DMS53 (cell line): ENCODE results near the gene ACTN1.
"Not testable (repeated sequence)": the region's sequence is repeated elsewhere in the genome, so short reads cannot be mapped to it uniquely, and the experiment has no call there.

ENCODE experiments used
- DNase-seq: peaks from one replicate; lab custom pipeline; 2025; lab: John Stamatoyannopoulos, UW

Gene ACTN1

DNA sequence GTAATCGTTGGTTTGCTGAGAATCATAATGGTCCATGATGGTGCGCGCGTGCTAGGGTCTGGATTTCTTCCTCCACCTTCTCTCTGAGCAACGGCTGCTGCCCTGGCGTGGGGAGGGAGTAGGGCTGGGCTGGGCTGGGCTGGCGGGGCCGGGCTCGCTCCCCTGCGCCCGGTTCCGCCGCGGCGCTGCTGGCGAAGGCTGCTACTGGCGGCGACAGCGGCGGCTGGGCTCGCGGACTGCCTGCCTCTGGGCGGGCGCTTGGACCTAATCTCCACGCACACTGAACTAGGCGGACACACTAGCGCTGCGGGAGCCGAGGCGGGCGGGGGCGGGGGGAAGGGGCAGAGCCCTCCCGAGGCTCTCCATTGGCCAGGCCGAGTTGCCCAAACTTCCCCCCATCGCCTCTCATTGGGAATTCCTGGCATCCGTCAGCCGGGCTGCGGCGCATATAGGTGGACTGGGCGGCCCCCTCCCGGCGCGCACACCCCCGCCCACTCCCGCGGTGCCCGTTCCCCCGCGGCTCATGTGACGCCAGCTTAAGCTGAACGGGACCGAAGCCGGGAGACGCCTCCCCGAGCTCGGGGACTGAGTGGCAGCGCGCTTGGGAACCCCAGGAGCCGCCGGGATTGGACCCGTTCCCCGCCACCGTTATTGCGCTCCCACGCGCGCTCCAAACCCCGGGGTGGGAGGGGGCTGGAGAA, at the start of gene ACTN1:
Gene ACTN1, minus strand, starts transcription at position 282 of the 701 bp plus-strand sequence. Its CDS starts 246 bp downstream, at position 36.
- DNase-seq = peak; percentile 92

DNA sequence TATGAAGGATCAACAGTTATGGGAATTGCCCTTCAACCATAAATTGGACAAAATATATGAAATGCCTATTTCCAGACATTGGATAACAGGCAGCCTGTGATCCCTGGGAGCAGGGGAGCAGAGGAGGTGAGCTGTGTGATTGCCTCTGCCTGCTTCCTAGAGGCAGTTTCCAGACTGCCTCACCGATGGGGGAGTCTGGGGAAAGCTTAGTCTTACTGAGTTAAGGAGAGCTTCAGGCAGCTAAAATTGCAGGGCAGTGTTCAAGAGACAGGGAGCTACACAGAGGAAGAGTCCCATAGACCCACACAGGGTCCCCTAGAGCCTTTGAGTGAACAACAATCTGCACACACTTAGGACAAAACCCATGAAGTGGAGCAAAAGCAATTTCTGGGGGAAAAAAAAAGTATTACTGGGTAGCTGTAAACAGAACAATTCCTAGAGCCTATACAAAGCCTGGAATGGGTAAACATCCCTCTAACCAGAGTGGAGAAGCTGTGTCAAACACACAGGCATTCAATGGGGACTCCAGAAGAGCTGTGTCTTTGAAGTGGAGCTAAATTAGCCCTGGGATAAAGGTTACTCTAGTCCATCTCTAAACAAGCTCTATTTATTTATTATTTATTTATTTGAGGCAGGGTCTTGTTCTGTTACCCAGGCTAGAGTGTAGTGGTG, 48.3 kb upstream of the ACTN1 start:
- no peak for DNase-seq

GRCh38 chr14:69023035-69023434, 43.9 kb upstream of the ACTN1 start:
- no peak for DNase-seq

DNA sequence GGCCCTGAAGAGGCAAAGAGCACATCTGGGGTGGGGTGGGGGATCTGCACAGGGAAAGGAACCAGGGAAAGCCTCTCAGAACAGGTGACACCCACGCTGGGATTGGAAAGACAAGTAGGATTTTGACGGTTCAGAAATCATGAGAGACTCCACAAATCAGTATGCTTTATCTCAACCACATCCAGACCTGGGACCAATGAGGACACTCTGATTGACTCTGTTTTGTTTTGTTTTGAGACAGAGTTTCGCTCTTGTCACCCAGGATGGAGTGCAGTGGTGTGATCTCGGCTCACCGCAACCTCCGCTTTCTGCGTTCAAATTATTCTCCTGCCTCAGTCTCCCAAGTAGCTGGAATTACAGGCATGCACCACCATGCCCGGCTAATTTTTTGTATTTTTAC, 43.0 kb upstream of the ACTN1 start:
- DNase-seq = not testable (repeated sequence)

GRCh38 chr14:69017706-69018105, 38.6 kb upstream of the ACTN1 start:
- DNase-seq = no peak

GRCh38 chr14:69014829-69015259, 35.7 kb upstream of the ACTN1 start:
- peak; percentile 15 for DNase-seq

GRCh38 chr14:69013943-69014782, 35.1 kb upstream of the ACTN1 start:
- peak; percentile 94 for DNase-seq

- DNase-seq = no peak
Observed at GRCh38 chr14:69012256-69012953, 33.3 kb upstream of the ACTN1 start.

- DNase-seq = no peak
Observed at GRCh38 chr14:69010648-69011047, 31.5 kb upstream of the ACTN1 start.

- no peak for DNase-seq
Observed at GRCh38 chr14:69008421-69008884, 29.4 kb upstream of the ACTN1 start.

DNA sequence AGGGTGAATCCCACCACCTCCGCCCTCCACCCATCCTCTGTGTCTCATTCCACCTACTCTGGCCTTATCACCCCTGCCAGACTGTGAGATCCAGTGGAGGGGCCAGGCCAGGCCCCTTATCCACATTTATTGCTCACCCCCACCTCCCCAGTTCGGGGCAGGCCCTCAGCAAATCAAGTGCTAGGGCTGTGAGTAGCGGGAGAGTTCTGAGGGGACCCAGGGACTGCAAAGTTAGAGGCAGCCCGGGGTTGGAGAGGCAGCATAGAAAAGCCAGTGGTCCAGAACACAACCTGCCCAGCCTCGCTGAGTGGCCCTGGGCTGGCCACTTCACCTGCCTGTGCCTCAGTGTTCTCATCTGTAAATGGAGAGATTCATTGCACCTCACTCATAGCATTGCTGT, 27.2 kb upstream of the ACTN1 start:
- no peak for DNase-seq

- DNase-seq = peak; percentile 87
Observed at GRCh38 chr14:69005432-69006148, 26.5 kb upstream of the ACTN1 start.

- DNase-seq = no peak
Observed at GRCh38 chr14:69004731-69005431, 25.8 kb upstream of the ACTN1 start.

DNA sequence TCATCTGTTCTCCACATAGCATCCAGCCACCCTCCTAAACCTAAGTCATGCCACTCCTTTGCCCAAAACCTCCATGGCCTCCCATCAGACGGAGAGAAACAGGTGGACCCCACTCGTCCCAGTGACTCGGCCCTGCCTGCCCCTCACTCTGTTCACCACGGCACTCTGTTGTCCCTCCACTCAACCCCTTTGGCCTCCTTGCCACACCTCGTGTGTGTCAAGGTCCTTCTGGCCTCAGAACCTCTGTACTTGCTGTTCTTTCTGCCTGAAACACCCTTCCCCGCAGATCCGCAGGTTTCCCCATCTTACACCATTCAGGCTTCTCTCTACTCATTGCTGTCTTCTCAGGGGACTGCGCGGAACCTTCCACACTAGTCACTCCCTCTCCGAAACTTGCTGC, 24.5 kb upstream of the ACTN1 start:
- DNase-seq = no peak

DNA sequence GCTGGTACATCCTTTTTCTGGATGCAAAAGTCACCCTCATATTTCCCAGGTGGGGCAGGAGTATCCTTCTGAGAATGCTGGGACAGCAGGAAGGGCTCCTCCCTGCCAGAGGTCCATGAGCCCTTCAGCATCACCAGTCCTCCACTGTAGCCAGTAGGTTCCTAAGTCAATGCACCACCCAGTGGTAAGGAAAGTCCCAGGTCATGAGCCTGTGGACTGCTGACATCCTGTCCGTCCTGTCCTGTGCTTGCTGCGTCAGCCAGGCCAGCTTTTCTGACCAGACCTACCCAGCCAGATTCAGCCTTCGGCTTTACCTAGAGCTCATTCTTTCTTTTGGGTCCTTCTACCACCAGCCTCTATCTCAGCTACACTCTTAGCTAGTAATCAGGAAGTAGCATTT, 23.0 kb upstream of the ACTN1 start:
- DNase-seq = peak; percentile 31

GRCh38 chr14:69001375-69001774, 22.3 kb upstream of the ACTN1 start:
- DNase-seq = no peak

- no peak for DNase-seq
Observed at GRCh38 chr14:68998062-68998461, 19.0 kb upstream of the ACTN1 start.

GRCh38 chr14:68995731-68996130, 16.6 kb upstream of the ACTN1 start:
- no peak for DNase-seq

- DNase-seq = no peak
Observed at GRCh38 chr14:68994056-68994455, 15.0 kb upstream of the ACTN1 start.

DNA sequence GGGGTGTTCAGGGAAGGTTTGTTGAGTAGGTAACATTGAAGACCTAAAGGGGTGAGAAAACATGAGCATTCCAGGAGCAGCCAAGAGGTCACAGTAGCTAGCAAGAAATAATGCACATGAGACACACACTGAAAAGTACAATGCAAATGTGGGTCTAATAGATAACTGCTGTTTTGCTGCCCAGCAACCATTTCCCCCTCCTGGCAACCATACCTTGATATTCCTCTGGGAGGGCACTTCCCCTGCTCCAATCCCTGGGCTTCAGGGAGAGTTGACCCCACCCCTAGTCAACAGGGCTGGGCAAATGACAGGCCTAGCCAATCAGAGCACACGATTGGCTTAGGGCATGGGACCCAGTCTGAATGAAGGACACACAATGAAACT, 8.5 kb upstream of the ACTN1 start:
- peak; percentile 24 for DNase-seq
